GM19099 (cell line): ENCODE measurements around the gene SLK.

ENCODE experiments used
- POLR2A ChIP-seq: IDR thresholded peaks from 3 replicates; pipeline ENCODE4 v1.6.1; 2011; ENCODE audit warnings: low read depth; ENCODE audit not compliant: insufficient read length; ENCODE audit errors: extremely low read depth

The SLK gene

DNA sequence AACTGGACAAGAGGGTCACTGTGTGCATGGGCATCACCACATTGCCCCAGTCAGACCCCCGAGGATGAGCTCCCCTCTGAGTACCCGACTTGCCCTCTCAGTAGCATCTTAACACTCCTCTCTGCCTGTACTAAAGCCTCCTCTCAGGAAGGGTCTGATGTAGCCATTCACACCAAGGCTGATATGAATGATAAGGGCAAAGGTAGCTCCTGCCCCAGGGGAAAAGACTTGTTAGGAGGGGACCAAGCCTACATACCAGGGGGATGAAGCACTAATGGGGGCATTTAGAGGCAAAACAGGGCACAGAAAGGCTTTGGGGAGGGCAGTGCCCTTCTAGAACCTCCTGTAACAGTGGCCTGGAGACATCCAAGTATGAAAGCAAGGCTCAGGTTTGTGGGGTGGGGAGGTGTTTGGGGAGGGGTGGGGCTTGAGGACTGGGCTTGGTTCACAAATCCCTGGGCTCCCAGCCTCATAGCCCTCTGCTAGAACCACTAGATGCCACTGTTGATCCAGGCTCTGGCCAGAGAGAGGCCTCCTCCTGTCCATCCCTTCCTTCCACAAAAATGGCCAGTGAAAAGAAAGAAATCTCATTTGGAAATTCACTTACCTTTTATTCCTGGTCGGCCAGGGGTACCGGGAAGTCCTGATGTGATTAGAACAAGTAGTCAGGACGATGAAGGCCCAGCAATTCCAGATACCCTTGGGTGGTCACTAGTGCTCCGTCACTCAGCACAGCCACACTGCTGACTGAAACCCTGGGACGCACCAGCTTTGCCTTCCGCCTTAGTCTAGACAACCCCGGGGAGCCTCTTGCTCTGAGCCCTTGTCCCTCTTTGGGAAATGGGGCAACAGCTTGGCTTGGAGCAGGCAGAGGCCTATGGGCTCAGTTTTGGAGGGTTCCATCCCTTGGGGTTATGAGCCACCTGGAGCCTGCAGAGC, 78.5 kb downstream of the SLK start:
- TF ChIP-seq POLR2A = no peak

DNA sequence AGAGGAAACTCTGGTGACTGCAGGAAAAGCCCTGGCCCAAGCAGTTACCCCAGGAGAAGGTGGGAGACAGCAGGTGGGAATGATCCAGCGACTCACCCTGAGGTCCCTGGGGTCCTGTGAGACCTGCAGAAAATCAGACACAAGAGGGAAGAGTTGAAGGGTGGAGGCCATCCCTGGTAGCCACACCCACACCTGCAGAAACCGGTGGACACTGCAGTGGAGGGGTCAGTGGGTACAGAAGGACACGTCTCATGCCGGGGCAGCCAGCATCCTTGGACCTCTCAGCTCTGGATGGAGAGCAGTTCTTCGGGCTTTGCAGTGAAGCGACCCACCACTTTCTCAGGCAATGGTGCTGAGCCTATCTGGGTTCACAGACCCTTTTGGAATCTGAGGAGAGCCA, 79.7 kb downstream of the SLK start:
- no peak for TF ChIP-seq POLR2A

DNA sequence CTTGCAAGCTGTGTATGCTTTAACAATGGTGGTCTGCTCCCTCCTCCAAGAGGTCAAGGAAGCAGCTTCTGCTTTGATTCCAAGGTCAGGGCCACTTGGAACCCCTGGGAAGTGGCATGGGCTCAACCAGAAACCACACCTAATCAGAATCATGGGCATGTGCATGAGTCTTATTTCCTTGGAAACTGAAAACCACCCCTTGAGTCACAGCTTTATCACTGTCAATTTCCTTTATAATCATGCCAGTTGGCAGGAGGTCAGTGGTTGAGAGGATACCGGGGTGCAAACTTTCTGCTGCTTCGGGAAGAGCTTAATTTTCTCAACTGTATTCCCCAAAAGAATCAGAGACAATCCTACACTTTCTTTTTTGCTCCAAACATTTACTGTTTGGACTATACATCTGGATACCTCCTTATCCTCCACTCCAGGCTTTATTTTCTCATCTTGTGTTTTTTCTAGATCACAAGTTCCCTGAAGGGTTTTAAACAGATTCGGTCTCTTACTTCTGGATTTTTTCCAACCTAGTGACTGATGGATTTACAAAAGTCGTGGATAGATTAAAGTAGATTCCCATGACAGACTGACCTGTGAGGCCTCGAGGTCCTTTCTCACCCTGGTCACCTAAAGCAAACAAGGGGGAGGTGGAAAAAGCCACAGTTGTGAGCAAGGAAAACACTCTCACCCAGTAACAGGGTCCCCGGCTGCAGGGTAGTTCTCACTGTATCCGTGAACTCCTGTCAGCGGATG, 82.7 kb downstream of the SLK start:
- no peak for TF ChIP-seq POLR2A

- TF ChIP-seq POLR2A = no peak
Measured at GRCh38 chr10:104052431-104052830, 85.5 kb downstream of the SLK start.

- TF ChIP-seq POLR2A = no peak
Measured at GRCh38 chr10:104053201-104053600, 86.3 kb downstream of the SLK start.

GRCh38 chr10:104054430-104054829, 87.5 kb downstream of the SLK start:
- TF ChIP-seq POLR2A = no peak

DNA sequence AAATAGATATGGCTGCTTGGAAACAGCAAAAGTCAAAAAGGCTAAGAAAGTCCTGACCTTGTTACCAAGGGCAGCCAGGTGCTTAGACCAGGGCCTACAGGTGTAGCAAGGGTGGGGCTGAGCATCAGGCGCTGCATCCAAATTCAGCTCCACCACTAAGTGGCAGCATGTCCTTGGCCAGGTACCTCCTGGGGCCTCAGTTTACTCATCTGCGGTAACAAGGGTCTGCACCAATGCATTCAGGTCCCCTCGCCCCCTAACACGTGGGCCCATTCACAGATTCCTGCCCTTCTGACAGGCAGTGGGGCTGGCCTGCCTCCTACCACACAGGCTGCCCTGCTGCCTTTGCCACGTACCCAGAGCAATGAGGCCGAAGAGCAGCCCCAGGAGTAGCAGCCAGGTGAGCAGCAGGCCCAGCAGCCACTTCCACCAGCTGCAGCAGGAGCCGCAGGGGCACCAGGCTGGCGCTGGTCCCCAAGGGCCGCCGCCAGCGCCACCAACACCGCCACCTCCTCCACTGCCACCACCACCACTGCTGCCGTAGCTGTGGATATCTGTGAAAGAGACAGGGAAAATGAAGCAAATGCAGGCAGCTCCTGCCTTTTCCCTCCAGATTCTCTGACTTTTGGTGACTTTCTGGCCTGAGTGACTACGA, 89.8 kb downstream of the SLK start:
- TF ChIP-seq POLR2A = no peak

- no peak for TF ChIP-seq POLR2A
Measured at GRCh38 chr10:104057717-104058116, 90.8 kb downstream of the SLK start.

DNA sequence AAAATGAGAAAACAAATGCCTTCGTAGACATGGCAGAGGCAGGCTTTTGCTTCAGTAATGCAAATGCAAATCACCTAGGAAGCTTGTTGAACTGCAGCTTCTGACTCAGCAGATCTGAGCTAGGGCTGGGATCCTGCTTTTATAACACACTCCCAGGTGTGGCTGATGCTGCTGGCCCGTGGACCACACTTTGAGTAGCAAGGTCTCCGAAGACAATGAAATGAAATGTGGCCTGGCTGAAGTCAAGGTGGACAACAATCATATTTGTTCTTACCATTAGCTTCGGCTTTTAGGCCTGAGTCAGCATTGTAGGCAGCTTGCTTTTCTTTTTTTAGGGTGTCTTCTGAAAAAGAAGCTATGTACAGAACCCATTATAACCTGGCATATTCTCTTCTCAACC, 92.4 kb downstream of the SLK start:
- TF ChIP-seq POLR2A = no peak

GRCh38 chr10:104061196-104061595, 94.3 kb downstream of the SLK start:
- no peak for TF ChIP-seq POLR2A

GRCh38 chr10:104065748-104066147, 98.8 kb downstream of the SLK start:
- TF ChIP-seq POLR2A = no peak

GRCh38 chr10:104066945-104067344, 100.0 kb downstream of the SLK start:
- no peak for TF ChIP-seq POLR2A

- TF ChIP-seq POLR2A = no peak
Measured at GRCh38 chr10:104067525-104067924, 100.6 kb downstream of the SLK start.

GRCh38 chr10:104069613-104070012, 102.7 kb downstream of the SLK start:
- TF ChIP-seq POLR2A = no peak

- TF ChIP-seq POLR2A = no peak
Measured at GRCh38 chr10:104072786-104073185, 105.8 kb downstream of the SLK start.
